K562 (cell line): ENCODE results near the gene COA3. TPM values are rescaled to one million over a fixed set of nuclear protein-coding genes. Genes with fewer than 3 reads are reported as not detected.

Experiments
- CHD7 ChIP-seq: fragments of 200-600 bp; sonication (generic); IDR thresholded peaks from one replicate; pipeline ENCODE4 v1.6.1; 2012; ENCODE audit warnings: mild to moderate bottlenecking, low read depth, low read length, inconsistent platforms
- MYBL2 ChIP-seq, 2 experiments: fragments of 450-650 bp in 1 of 2; sonication (generic) in 1 of 2; formaldehyde crosslinking in 1 of 2; IDR thresholded peaks; 2 replicates each; pipeline versions ENCODE4 v1.6.1 to v1.8.1; 2017 to 2022; ENCODE audit warnings: borderline replicate concordance in 1 of 2, inconsistent platforms in 1 of 2, low read depth in 1 of 2, mild to moderate bottlenecking in 1 of 2, missing genetic modification reagents in 1 of 2, moderate library complexity in 1 of 2
- NR2C1 ChIP-seq, 2 experiments: fragments of 450-650 bp; IDR thresholded peaks; 2 replicates each; pipeline ENCODE4 v1.6.1; 2017; ENCODE audit warnings: mild to moderate bottlenecking in 2 of 2, antibody characterized with exemption in 1 of 2, inconsistent platforms in 1 of 2, missing compliant biosample characterization in 1 of 2, missing genetic modification characterization in 1 of 2
- RUNX1 ChIP-seq: sonication (generic); IDR thresholded peaks from 2 replicates; pipeline ENCODE4 v1.6.1; 2016; ENCODE audit warnings: antibody characterized with exemption, low read depth
- ZNF197 ChIP-seq: fragments of 200-800 bp; sonication (Bioruptor generic); IDR thresholded peaks from 2 replicates; pipeline ENCODE4 v1.6.1; 2016; ENCODE audit warnings: low read depth, missing genetic modification characterization, missing compliant biosample characterization
- ZNF280A ChIP-seq: fragments of 450-650 bp; IDR thresholded peaks from 2 replicates; pipeline ENCODE4 v1.6.1; 2018; ENCODE audit warnings: mild to moderate bottlenecking, low read depth; ENCODE audit not compliant: partially characterized antibody
- ZNF398 ChIP-seq: fragments of 250-450 bp; sonication (Bioruptor Pico); IDR thresholded peaks from 2 replicates; pipeline ENCODE4 v1.8.0; 2021; ENCODE audit warnings: moderate library complexity, mild to moderate bottlenecking, inconsistent platforms
- ZNF41 ChIP-seq: fragments of 250-450 bp; sonication (Bioruptor Pico); conservative IDR thresholded peaks from 2 replicates; pipeline ENCODE4 v1.4.0; 2020; ENCODE audit warnings: mild to moderate bottlenecking
- ZNF589 ChIP-seq: fragments of 200-800 bp; sonication (Bioruptor generic); IDR thresholded peaks from 2 replicates; pipeline ENCODE4 v1.6.1; 2016; ENCODE audit warnings: low read depth, missing genetic modification characterization, missing compliant biosample characterization
- ZNF696 ChIP-seq: fragments of 250-450 bp; sonication (Bioruptor Pico); conservative IDR thresholded peaks from 2 replicates; pipeline ENCODE4 v1.4.0; 2020; ENCODE audit warnings: mild to moderate bottlenecking, moderate library complexity
- polyA plus RNA-seq, 8 experiments: library from polyadenylated mRNA; depleted of rRNA in 4 of 8; stranded (reverse) in 5 of 8; unstranded in 3 of 8; fragments of >200 nt; fragmentation: Nextera tagmentation in 2 of 8; fragmentation: Illumina TruSeq in 1 of 8; extraction: Ambion mirVana in 2 of 8; extraction: Trizol in 1 of 8; gene quantifications; 2 replicates each; pipeline versions ENCODE4 v1.2.1 to v1.2.3, GENCODE V29; 2011 to 2014; ENCODE audit warnings: inconsistent platforms in 1 of 8, missing spikeins in 1 of 8
- total RNA-seq, 7 experiments: library from RNA; depleted of rRNA in 6 of 7; stranded (reverse); fragments of >200 nt in 6 of 7; fragmentation: Illumina TruSeq in 2 of 7; extraction: Trizol in 2 of 7; gene quantifications; 2 replicates each; pipeline versions ENCODE4 v1.2.1 to v1.2.3, GENCODE V29; 2011 to 2021; ENCODE audit warnings: low replicate concordance in 1 of 7

COA3 gene
- total and polyA plus RNA-seq, 9 of the 15 experiments (the other 6 are each of a cell fraction or from before 2014, with no cell fraction given): 49.6 to 153 (median 61.4) TPM

- TF ChIP-seq CHD7 (no peak), ZNF197 (CRISPR knock-in tag) (no peak), ZNF41 (CRISPR knock-in tag) (no peak), ZNF589 (CRISPR knock-in tag) (no peak), NR2C1 (IDR thresholded peaks at IDR 0.05) (peak; percentile 57; the same call in 1 of the 2 replicates), NR2C1 (tag; IDR thresholded peaks at IDR 0.05) (0 out of 2 replicates have a peak, but pooled peaks have one; percentile 26), ZNF398 (CRISPR knock-in tag) (no peak), ZNF696 (CRISPR knock-in tag) (no peak), ZNF280A (no peak), MYBL2 (IDR thresholded peaks at IDR 0.05; ENCODE audit: low read depth) (no peak), MYBL2 (CRISPR knock-in tag; IDR thresholded peaks at IDR 0.05; ENCODE audit: borderline replicate concordance) (no peak), RUNX1 (no peak)
Observed at GRCh38 chr17:42775534-42776098, 22.9 kb downstream of the COA3 start (continued).
